HepG2 (cell line): Measurements from ENCODE around the gene VAC14. TPM values are rescaled to one million over a fixed set of nuclear protein-coding genes. Genes with fewer than 3 reads are reported as not detected.

Experiments
- ATAC-seq: fragments of 200-7000 bp; cut with Tn5 transposase; 3 replicates; pipeline ENCODE4 v1.9.1; 2020; ENCODE audit warnings: mild to moderate bottlenecking, moderate library complexity
- BruUV-seq: library from RNA; stranded (reverse); fragments of 400-500 nt; replicated peaks from 2 replicates; lab custom pipeline; 2021; lab: Mats Ljungman, UMichigan
- CTCF ChIA-PET: fragments of 300-600 bp; formaldehyde crosslinking; extraction: SDS; loops from one replicate; lab custom pipeline; 2021; ENCODE audit warnings: low total read pairs, inconsistent platforms, low intra/inter-chr PET ratio; lab: Yijun Ruan, JAX
- POLR2A ChIA-PET: fragments of 350-600 bp; sonication (Branson Sonifier 250); formaldehyde crosslinking; loops from one replicate; lab custom pipeline; 2020; ENCODE audit warnings: antibody characterized with exemption, inconsistent platforms; lab: Yijun Ruan, JAX
- DNase-seq: peaks from one replicate; pipeline ENCODE4 v3.0.0-alpha.2; 2015; ENCODE audit warnings: low spot score
- FAIRE-seq: peaks from 3 replicates; lab custom pipeline; 2011; peaks lifted over from hg19 to GRCh38; lab: Jason Lieb, UNC
- H2AFZ ChIP-seq: one replicate; pipeline ENCODE4 v1.6.1; 2011; ENCODE audit warnings: low read length, inconsistent platforms
- H3K27ac ChIP-seq: fragments of 300-600 bp; 3 replicates; pipeline ENCODE4 v1.8.0; 2011; ENCODE audit warnings: mixed run types, mild to moderate bottlenecking, mixed read lengths, low read length, inconsistent platforms; ENCODE audit not compliant: insufficient read depth; ENCODE audit errors: extremely low read length
- H3K27me3 ChIP-seq, 2 experiments: fragments of 200-600 bp in 1 of 2; 2 replicates in 1 of 2; 3 replicates in 1 of 2; pipeline versions ENCODE4 v1.6.0 to v1.8.0; 2011; ENCODE audit warnings: low read length in 2 of 2, mild to moderate bottlenecking in 2 of 2, moderate library complexity in 2 of 2, inconsistent platforms in 1 of 2; ENCODE audit not compliant: insufficient read depth in 2 of 2, control insufficient read depth in 1 of 2
- H3K36me3 ChIP-seq, 2 experiments: fragments of 200-600 bp in 1 of 2; replicated peaks in 1 of 2; 2 replicates in 1 of 2; 3 replicates in 1 of 2; pipeline versions ENCODE4 v1.5.1 to v1.8.0; 2011; ENCODE audit warnings: low read length in 2 of 2, inconsistent platforms in 1 of 2; ENCODE audit not compliant: insufficient read depth in 2 of 2, control insufficient read depth in 1 of 2
- H3K4me1 ChIP-seq: 2 replicates; pipeline ENCODE4 v1.5.1; 2012; ENCODE audit warnings: low read length, inconsistent platforms; ENCODE audit not compliant: insufficient read depth
- H3K4me2 ChIP-seq: 2 replicates; pipeline ENCODE4 v1.6.0; 2011; ENCODE audit warnings: low read depth, low read length, inconsistent platforms
- H3K4me3 ChIP-seq, 3 experiments: fragments of 200-600 bp in 1 of 3; sonication (generic), shearing (Covaris generic) in 1 of 3; replicated peaks in 1 of 3; 2 replicates each; pipeline ENCODE4 v1.5.1; 2011 to 2016; ENCODE audit warnings: low read length in 3 of 3, inconsistent platforms in 2 of 3, low read depth in 2 of 3, mild to moderate bottlenecking in 2 of 3, control low read depth in 1 of 3, mixed read lengths in 1 of 3; ENCODE audit not compliant: insufficient read depth in 1 of 3
- H3K79me2 ChIP-seq: one replicate; pipeline ENCODE4 v1.6.1; 2011; ENCODE audit warnings: low read length, inconsistent platforms; ENCODE audit not compliant: insufficient read depth
- H3K9ac ChIP-seq: 2 replicates; pipeline ENCODE4 v1.6.0; 2011; ENCODE audit warnings: mild to moderate bottlenecking, low read depth, low read length, inconsistent platforms; ENCODE audit not compliant: insufficient read depth
- H3K9me3 ChIP-seq: 2 replicates; pipeline ENCODE4 v1.5.1; 2012; ENCODE audit warnings: mild to moderate bottlenecking, low read length
- H4K20me1 ChIP-seq: 2 replicates; pipeline ENCODE4 v1.6.0; 2011; ENCODE audit warnings: inconsistent platforms, mild to moderate bottlenecking, low read length, moderate library complexity; ENCODE audit not compliant: insufficient read depth
- IRF2 ChIP-seq: IDR thresholded peaks from 2 replicates; pipeline ENCODE4 v1.6.1; 2018; ENCODE audit warnings: missing genetic modification reagents, missing compliant biosample characterization
- MAF1 ChIP-seq: sonication (generic); formaldehyde crosslinking; IDR thresholded peaks from 2 replicates; pipeline ENCODE4 v1.5.0; 2020; ENCODE audit warnings: missing genetic modification reagents, borderline replicate concordance
- NCOA2 ChIP-seq: sonication (generic); formaldehyde crosslinking; IDR thresholded peaks from 2 replicates; pipeline ENCODE4 v1.8.0; 2022; ENCODE audit warnings: inconsistent platforms
- NFKBIZ ChIP-seq: IDR thresholded peaks from 2 replicates; pipeline ENCODE4 v1.6.1; 2018; ENCODE audit warnings: missing genetic modification reagents, missing compliant biosample characterization
- NFYB ChIP-seq: sonication (generic); formaldehyde crosslinking; IDR thresholded peaks from 2 replicates; pipeline ENCODE4 v1.4.0; 2020; ENCODE audit warnings: missing genetic modification reagents
- RELA ChIP-seq: sonication (generic); formaldehyde crosslinking; IDR thresholded peaks from 2 replicates; pipeline ENCODE4 v1.4.0; 2020; ENCODE audit warnings: missing genetic modification reagents
- SAFB2 ChIP-seq: sonication (generic); formaldehyde crosslinking; IDR thresholded peaks from 2 replicates; pipeline ENCODE4 v1.5.1; 2020; ENCODE audit warnings: missing genetic modification reagents, low read depth, mild to moderate bottlenecking, borderline replicate concordance
- SP2 ChIP-seq: sonication (generic); formaldehyde crosslinking; IDR thresholded peaks from 2 replicates; pipeline ENCODE4 v1.5.1; 2020; ENCODE audit warnings: mild to moderate bottlenecking, missing genetic modification reagents
- TAF1 ChIP-seq: sonication (generic); formaldehyde crosslinking; IDR thresholded peaks from 2 replicates; pipeline ENCODE4 v1.4.0; 2020; ENCODE audit warnings: missing genetic modification reagents
- TARDBP ChIP-seq: sonication (generic); formaldehyde crosslinking; IDR thresholded peaks from 2 replicates; pipeline ENCODE4 v1.8.0; 2022; ENCODE audit warnings: mild to moderate bottlenecking, missing genetic modification reagents
- THYN1 ChIP-seq: sonication (generic); formaldehyde crosslinking; IDR thresholded peaks from 2 replicates; pipeline ENCODE4 v1.8.1; 2023; ENCODE audit warnings: low read depth, mild to moderate bottlenecking, moderate library complexity, missing genetic modification reagents, borderline replicate concordance
- ZNF329 ChIP-seq: sonication (generic); formaldehyde crosslinking; IDR thresholded peaks from 2 replicates; pipeline ENCODE4 v1.9.0; 2021; ENCODE audit warnings: low read depth, mild to moderate bottlenecking, missing genetic modification reagents
- ZNF572 ChIP-seq: sonication (generic); formaldehyde crosslinking; IDR thresholded peaks from 2 replicates; pipeline ENCODE4 v1.5.1; 2020; ENCODE audit warnings: mild to moderate bottlenecking, missing genetic modification reagents
- ZNF703 ChIP-seq: sonication (generic); formaldehyde crosslinking; IDR thresholded peaks from 2 replicates; pipeline ENCODE4 v1.5.1; 2020; ENCODE audit warnings: missing genetic modification reagents, mild to moderate bottlenecking, moderate library complexity, borderline replicate concordance
- ZNF737 ChIP-seq: sonication (generic); formaldehyde crosslinking; IDR thresholded peaks from 2 replicates; pipeline ENCODE4 v1.5.0; 2020; ENCODE audit warnings: missing genetic modification reagents, mild to moderate bottlenecking, borderline replicate concordance
- WGBS: methylation state at CpG from one replicate; pipeline ENCODE4 v1.1.6; 2017; ENCODE audit warnings: low lambda C conversion rate; 5-methylcytosine and 5-hydroxymethylcytosine counted together
- in situ Hi-C: cut with HindIII; loops from 2 replicates; pipeline ENCODE4 v1.10.0; 2017; ENCODE audit warnings: low pct_unique_long_range_greater_than_20kb; ENCODE audit not compliant: extremely low pct_ligation_motif_present
- intact Hi-C: fragments of 100-400 bp; cut with micrococcal nuclease; formaldehyde crosslinking; loops from one replicate; pipeline ENCODE4 v1.10.0; 2022; ENCODE audit not compliant: unreplicated experiment
- polyA plus RNA-seq, 8 experiments: library from polyadenylated mRNA; depleted of rRNA in 3 of 8; stranded (reverse) in 7 of 8; unstranded in 1 of 8; fragments of >200 nt; fragmentation: Illumina TruSeq in 4 of 8; extraction: Trizol in 4 of 8; gene quantifications; 2 replicates each; pipeline versions ENCODE4 v1.2.1 to v1.2.3, GENCODE V29; 2011 to 2016; ENCODE audit warnings: low read depth in 4 of 8, missing spikeins in 1 of 8, mixed read lengths in 1 of 8; ENCODE audit not compliant: insufficient read depth in 1 of 8
- total RNA-seq, 5 experiments: library from RNA; depleted of rRNA; stranded (reverse); fragments of >200 nt; fragmentation: Illumina TruSeq; extraction: Trizol; gene quantifications; 2 replicates each; pipeline ENCODE4 v1.2.3, GENCODE V29; 2016; ENCODE audit warnings: low read depth in 1 of 5
- TF ChIP-seq, protein P1 (sequence below): sonication (generic); formaldehyde crosslinking; IDR thresholded peaks from 2 replicates; pipeline ENCODE4 v1.4.0; 2020; ENCODE audit warnings: missing genetic modification reagents
- TF ChIP-seq, protein P2 (sequence below): sonication (generic); formaldehyde crosslinking; IDR thresholded peaks from 2 replicates; pipeline ENCODE4 v1.8.0; 2022; ENCODE audit warnings: mild to moderate bottlenecking, missing genetic modification reagents, borderline replicate concordance
- TF ChIP-seq, protein P3 (sequence below): sonication (generic); formaldehyde crosslinking; IDR thresholded peaks from 2 replicates; pipeline ENCODE4; 2020; ENCODE audit warnings: missing genetic modification reagents, mild to moderate bottlenecking, borderline replicate concordance
- TF ChIP-seq, protein P4 (sequence below): sonication (generic); formaldehyde crosslinking; IDR thresholded peaks from 2 replicates; pipeline ENCODE4 v1.5.0; 2020; ENCODE audit warnings: mild to moderate bottlenecking, missing genetic modification reagents, moderate library complexity

Gene VAC14
- total and polyA plus RNA-seq, 2 of the 13 experiments (the other 11 are each of a cell fraction or from before 2014, with no cell fraction given): 23.5 to 24.6 TPM

DNA sequence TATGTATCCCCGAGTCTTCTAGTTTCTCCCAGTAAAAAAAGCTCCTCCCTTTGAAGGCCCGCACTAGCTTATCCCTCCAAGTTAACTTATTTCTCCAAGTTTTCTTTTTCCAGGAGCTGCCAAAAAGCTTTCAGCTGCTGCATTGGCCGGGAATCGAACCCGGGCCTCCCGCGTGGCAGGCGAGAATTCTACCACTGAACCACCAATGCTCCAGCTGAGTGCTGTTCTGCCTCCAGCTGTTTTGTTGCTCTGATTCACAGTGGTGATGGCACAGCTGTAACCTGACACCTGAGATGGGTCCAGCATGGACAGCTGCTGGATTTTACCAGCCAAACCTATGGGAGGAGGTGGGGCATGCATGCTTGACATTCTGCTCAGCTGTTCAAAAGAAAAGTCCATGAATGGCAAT is 22.1 kb downstream of the VAC14 start:
- in situ Hi-C loops: no loop called here
- TF ChIP-seq SAFB2 (CRISPR knock-in tag) (0 out of 2 replicates have a peak, but pooled peaks have one; percentile 25), TARDBP (CRISPR knock-in tag) (peak; percentile 60; the same call in 1 of the 2 replicates), RELA (CRISPR knock-in tag) (no peak), NCOA2 (no peak), ZNF329 (no peak), SP2 (CRISPR knock-in tag) (no peak), NFYB (CRISPR knock-in tag) (no peak), TAF1 (CRISPR knock-in tag) (no peak), IRF2 (CRISPR knock-in tag) (0 out of 2 replicates have a peak, but pooled peaks have one; percentile 15), ZNF572 (no peak), ZNF737 (CRISPR knock-in tag) (no peak), NFKBIZ (CRISPR knock-in tag) (no peak), MAF1 (peak; percentile 92; the same call in 1 of the 2 replicates), THYN1 (no peak), ZNF703 (CRISPR knock-in tag) (no peak)
- TF ChIP-seq, protein P1, sequence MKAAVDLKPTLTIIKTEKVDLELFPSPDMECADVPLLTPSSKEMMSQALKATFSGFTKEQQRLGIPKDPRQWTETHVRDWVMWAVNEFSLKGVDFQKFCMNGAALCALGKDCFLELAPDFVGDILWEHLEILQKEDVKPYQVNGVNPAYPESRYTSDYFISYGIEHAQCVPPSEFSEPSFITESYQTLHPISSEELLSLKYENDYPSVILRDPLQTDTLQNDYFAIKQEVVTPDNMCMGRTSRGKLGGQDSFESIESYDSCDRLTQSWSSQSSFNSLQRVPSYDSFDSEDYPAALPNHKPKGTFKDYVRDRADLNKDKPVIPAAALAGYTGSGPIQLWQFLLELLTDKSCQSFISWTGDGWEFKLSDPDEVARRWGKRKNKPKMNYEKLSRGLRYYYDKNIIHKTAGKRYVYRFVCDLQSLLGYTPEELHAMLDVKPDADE: no peak
- TF ChIP-seq, protein P2, sequence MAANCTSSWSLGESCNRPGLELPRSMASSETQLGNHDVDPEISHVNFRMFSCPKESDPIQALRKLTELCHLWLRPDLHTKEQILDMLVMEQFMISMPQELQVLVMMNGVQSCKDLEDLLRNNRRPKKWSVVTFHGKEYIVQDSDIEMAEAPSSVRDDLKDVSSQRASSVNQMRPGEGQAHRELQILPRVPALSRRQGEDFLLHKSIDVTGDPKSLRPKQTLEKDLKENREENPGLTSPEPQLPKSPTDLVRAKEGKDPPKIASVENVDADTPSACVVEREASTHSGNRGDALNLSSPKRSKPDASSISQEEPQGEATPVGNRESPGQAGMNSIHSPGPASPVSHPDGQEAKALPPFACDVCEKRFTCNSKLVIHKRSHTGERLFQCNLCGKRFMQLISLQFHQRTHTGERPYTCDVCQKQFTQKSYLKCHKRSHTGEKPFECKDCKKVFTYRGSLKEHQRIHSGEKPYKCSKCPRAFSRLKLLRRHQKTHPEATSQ: no peak
- TF ChIP-seq, protein P3, sequence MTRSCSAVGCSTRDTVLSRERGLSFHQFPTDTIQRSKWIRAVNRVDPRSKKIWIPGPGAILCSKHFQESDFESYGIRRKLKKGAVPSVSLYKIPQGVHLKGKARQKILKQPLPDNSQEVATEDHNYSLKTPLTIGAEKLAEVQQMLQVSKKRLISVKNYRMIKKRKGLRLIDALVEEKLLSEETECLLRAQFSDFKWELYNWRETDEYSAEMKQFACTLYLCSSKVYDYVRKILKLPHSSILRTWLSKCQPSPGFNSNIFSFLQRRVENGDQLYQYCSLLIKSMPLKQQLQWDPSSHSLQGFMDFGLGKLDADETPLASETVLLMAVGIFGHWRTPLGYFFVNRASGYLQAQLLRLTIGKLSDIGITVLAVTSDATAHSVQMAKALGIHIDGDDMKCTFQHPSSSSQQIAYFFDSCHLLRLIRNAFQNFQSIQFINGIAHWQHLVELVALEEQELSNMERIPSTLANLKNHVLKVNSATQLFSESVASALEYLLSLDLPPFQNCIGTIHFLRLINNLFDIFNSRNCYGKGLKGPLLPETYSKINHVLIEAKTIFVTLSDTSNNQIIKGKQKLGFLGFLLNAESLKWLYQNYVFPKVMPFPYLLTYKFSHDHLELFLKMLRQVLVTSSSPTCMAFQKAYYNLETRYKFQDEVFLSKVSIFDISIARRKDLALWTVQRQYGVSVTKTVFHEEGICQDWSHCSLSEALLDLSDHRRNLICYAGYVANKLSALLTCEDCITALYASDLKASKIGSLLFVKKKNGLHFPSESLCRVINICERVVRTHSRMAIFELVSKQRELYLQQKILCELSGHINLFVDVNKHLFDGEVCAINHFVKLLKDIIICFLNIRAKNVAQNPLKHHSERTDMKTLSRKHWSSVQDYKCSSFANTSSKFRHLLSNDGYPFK (CRISPR knock-in tag): no peak
- TF ChIP-seq, protein P4, sequence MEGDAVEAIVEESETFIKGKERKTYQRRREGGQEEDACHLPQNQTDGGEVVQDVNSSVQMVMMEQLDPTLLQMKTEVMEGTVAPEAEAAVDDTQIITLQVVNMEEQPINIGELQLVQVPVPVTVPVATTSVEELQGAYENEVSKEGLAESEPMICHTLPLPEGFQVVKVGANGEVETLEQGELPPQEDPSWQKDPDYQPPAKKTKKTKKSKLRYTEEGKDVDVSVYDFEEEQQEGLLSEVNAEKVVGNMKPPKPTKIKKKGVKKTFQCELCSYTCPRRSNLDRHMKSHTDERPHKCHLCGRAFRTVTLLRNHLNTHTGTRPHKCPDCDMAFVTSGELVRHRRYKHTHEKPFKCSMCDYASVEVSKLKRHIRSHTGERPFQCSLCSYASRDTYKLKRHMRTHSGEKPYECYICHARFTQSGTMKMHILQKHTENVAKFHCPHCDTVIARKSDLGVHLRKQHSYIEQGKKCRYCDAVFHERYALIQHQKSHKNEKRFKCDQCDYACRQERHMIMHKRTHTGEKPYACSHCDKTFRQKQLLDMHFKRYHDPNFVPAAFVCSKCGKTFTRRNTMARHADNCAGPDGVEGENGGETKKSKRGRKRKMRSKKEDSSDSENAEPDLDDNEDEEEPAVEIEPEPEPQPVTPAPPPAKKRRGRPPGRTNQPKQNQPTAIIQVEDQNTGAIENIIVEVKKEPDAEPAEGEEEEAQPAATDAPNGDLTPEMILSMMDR (CRISPR knock-in tag): no peak

More for the DNA sequence above, 22.1 kb downstream of the VAC14 start:
- ChIA-PET CTCF (no interaction called here), POLR2A (interaction anchor here (0.8 to 1.3 kb wide), 6 partner anchors 9 to 97 kb away, joined by 3 to 5 read pairs (median 4); no protein-coding TSS in a partner anchor)
- ATAC-seq: peak; percentile 88
- Histone ChIP-seq H4K20me1 (no peaks in the 10 kb centered on the region), H3K27me3 (no peaks in the 10 kb centered on the region), H2AFZ (no peak overlapping the region), H3K27ac (no peak overlapping the region), H3K4me1 (peaks cover 6% of the 10 kb centered on the region; the same call in 1 of the 2 replicates), H3K4me3 (no peak overlapping the region), H3K9ac (no peak overlapping the region), H3K4me2 (no peak overlapping the region), H3K9me3 (no peaks in the 10 kb centered on the region), H3K79me2 (no peaks in the 10 kb centered on the region), H3K36me3 (peaks cover 42 to 73% of the 10 kb centered on the region in 2 experiments)
- BruUV-seq: no TSS peak
- intact Hi-C loops: no loop called here
- WGBS: 78% methylated on average over 8 of the region's 8 CpGs
- peak; percentile 83 for FAIRE-seq
- DNase-seq: peak; percentile 82
